ENCODE measurements around the gene CDC27.

DNA sequence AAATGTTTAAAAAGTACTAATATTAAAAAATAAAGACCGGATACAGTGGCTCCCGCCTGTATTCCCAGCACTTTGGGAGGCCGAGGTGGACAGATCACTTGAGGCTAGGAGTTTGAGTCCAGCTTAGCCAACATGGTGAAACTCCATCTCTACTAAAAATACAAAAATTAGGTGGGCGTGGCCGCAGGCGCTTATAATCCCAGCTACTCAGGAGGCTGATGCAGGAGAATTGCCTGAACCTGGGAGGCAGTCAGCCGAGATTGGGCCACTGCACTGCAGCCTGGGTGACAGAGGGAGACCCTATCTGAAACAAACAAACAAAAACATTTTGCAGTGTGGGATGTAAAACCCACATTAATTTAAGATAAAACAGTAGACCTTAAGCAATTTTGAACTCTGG lies 11.8 kb downstream of the CDC27 start:
- no peak for TF ChIP-seq USF2 (CRISPR knock-in tag; IDR thresholded peaks at IDR 0.05)
- TF ChIP-seq CTCF (IDR thresholded peaks at IDR 0.05) = no peak
- no peak for TF ChIP-seq JUN (CRISPR knock-in tag; IDR thresholded peaks at IDR 0.05)

Measured in WTC11 (cell line).